CD4-positive, alpha-beta T cell treated with Interferon alpha-2 for 1 hour (primary cell): ENCODE measurements around the gene AUTS2.

Source experiments
- DNase-seq, 2 donors: peaks; one replicate each; pipeline ENCODE4 v3.0.0-alpha.2; 2020 to 2022

Gene AUTS2

DNA sequence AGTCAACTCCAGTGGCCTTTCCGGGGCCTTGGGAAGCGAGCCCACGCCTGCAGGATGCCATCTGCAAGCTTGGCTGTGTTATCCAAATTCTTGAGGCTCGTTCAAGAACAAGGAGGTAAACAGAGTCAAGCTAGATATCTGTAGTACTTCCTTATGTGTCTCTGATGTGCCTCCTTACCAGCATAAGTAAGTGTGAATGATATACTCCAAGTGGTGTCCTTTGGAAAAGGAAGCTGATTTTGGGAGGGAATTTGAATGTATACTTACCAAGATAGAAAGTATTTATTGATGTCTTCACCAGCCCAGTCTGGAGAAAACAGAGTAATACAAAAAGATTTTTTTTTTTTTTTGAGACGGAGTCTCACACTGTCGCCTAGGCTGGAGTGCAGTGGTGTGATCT, 1161.4 kb downstream of the AUTS2 start:
- no peak for DNase-seq

DNA sequence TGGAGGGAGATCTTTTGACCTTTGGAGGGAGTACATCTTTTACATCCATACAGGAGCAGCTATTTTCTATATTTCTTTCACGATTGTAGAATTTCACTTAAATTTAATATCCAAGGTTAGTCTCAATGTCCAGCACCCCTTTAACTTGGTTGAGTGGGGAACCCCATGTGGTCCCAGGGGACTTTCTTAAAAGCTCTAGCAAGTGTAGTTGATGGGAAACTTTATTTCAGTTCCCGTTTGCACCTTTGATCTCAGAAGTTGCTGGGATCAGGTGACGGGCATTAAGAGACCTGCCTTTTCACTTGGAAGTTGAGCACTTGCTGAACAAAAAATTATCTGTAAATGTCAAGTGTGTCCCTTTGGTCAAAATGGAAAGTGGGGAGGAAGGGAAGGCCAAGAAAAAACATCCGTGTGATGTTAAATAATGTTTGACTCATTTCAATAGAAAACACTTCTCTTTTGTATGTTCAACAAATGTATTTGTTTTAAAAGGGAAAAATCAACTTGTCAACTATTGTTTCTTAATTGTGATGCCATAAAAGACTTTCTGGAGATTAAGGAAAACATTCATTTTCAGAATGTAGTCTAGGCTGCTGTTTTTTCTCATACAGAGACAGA, 1163.5 kb downstream of the AUTS2 start:
- DNase-seq = no peak

DNA sequence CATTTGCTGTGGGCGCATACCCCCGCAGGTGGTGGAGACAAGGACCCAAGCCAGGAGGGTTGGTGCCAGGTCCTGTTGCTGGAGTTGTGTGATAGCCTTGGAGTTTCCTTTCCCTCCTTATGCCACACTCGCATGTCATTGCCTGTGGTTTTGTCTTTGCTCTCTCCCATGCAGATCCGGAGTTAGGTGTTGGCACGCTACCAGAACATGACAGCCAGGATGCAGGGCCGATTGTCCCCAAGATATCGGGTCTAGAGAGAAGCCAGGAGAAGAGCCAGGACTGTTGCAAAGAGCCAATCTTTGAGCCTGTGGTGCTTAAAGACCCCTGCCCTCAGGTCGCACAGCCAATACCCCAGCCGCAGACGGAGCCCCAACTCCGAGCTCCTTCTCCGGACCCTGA, 1164.4 kb downstream of the AUTS2 start:
- no peak for DNase-seq

DNA sequence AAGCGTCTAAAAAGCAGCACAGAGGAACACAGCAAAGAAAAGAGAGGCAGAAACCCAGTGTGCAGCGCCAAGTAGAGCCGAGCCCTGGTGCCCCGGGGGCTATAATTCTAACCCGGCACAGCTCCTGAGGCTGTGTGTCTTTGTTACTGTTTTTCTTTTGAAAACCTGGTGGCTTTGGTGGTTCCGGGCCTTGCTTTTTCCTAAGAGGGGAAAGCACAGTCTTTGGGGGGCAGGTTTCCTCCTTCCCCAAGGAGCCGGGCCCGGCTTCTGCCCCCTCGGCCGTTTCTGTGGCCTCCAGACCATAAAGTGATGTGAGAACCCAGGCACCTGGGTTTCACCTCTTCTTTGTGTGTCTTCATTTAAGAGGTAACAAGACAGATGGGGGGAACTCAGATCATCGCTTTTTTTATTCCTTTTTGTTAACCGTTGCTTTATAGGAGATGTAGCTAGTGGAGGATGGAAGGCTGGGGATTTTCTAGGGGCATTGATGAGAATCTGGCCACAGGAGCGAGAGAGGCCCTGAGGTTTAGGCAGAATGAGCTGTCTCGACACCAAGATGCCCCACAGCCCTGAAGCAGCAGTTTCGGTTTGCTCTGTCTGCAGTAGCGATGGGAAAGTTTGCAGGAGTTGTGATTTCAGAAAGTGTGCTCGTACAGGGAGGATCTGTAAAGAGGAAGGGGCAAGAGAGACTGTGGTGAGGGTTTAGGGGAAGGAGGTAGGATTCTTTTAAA, 1165.9 kb downstream of the AUTS2 start:
- DNase-seq = peak in 1 of 2 donors; percentile 53

DNA sequence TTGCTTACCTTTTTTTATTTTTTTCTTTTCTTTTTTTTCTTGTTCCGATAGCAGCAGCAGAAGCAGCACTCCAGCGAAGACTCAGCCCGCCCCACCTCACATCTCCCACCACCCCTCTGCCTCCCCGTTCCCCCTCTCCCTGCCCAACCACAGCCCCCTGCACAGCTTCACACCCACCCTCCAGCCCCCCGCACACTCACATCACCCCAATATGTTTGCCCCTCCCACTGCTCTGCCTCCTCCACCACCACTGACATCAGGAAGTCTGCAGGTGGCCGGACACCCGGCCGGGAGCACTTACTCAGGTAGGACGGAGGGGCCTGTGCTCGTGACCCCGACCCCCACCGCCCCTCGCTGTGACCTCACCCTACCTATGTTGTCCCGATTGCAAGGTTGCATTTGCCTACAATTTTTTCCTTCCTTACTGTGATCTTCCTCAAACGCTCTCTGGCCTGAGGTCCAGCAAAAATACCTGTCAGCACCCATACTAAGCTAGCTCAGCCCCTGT, 1166.5 kb downstream of the AUTS2 start:
- DNase-seq = no peak

DNA sequence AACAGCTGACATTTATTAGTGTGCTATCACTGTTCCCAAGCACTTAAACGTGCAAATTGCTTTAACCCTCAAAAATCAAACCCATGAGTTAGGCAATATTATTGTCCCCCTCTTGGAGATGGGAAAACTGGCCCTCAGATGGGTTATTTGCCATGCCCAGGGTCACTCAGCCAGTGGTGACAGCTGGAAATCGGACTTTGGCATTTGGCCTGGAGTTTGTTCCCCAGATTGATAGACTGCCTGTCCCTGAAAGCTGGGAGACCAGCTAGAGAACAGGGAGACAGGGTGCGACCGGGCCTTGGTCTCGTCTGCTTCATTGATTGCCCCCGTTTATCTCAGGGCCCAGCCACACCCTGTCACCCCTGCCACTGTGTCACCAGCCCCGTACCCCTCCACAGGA, 1167.4 kb downstream of the AUTS2 start:
- no peak for DNase-seq

DNA sequence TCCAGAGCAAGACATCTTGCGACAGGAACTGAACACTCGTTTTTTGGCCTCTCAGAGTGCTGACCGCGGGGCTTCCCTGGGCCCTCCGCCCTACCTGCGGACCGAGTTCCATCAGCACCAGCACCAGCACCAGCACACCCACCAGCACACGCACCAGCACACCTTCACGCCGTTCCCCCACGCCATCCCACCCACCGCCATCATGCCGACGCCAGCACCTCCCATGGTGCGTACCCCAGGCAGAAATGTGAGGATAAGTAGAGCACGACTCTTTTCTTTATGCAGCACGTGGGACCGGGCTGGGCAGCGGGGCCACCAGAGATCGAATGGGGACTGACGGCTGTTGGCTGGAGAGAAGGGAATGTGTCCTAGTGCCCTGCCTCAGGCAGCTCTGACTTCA, 1167.8 kb downstream of the AUTS2 start:
- DNase-seq = no peak

DNA sequence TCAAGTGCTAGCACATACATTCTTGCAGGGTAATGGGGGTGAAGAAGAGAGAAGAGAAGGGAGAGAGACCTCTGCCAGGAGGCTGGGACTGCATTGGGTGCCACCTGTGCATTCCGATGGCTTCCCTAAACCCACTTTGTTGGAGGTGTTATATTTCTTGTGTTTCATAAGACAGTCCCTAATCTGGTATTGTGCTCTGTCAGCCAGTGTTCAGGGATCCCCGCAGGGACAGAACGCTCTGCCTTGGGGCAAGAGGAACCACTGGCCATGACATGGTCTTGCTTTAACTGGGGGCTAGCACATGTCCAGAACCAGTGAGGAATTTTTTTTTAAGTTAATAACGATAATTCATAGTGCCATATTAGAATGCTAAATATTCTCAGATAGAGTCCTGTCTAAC, 1168.4 kb downstream of the AUTS2 start:
- no peak for DNase-seq

DNA sequence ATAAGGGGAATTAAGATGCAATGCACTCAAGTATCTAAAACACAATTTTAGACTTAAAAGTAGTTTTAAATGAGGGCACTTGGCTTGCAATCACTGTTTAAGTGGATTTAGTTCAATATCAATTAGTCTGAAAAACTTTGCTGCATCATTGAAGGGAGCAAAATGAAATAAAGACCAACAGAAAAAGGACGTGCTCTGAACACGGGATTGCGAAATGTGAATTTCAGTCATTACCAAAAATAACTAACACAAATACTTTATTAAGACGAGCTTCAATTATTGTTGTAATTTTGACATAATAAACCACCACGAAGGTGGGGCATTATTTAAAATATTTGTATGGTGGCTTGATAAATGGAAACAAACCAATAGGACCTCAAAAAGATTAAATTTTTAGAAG, 1171.9 kb downstream of the AUTS2 start:
- DNase-seq = no peak

DNA sequence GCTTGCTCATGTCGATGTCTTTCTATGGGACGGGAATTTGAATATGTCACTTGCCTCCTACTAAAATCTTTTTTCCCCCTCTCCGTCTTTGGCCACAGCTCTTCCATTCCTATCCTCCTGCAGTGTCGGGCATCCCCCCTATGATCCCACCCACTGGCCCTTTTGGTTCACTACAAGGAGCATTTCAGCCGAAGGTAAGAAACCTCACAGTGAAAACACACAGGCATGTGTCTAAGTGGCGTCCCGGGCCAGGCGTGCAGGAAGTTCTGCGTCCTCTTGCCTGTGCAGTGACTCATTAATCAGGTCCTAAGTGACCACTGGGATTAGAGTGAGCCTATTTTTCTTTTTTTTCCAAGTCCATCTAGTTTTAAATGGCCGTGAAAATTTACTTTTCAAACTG, 1173.2 kb downstream of the AUTS2 start:
- no peak for DNase-seq

DNA sequence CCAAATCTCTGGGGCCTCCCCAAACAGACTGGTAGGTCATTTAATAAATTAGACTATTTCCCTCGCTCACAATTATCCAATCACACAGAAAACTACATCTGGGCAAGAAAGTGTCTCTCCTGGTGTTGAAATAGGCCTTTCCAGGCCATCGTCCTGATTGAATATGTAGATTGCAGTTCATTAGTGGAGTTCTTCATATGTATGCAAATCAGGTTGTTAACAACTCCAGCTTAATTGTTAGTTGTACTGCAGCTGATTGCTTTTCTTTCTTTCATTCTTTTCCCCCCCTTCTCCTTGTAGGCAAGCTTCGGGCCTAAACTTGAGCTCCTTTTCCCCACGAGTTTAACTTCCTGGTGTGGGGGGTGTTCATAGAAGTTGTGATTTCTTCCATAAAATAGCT, 1174.6 kb downstream of the AUTS2 start:
- no peak for DNase-seq

DNA sequence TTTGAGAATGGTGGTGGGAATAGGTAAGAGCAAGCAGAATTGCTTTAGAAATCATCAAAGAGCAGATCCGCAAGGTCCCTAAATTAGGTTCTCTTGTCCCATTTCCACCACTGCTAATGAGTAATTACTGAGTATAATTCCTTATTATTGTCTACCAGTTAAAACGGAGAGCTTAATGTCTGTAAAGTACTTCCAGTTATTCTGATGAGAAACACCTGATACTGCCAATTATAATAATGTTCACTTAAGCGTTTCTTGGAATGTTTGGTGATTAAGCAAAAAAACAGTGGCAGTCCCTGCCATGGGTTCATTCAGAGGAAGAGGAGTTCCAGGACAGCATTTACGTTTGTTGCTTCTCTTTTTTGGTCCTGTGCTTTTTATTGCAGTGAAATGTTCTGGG, 1175.1 kb downstream of the AUTS2 start:
- DNase-seq = no peak

DNA sequence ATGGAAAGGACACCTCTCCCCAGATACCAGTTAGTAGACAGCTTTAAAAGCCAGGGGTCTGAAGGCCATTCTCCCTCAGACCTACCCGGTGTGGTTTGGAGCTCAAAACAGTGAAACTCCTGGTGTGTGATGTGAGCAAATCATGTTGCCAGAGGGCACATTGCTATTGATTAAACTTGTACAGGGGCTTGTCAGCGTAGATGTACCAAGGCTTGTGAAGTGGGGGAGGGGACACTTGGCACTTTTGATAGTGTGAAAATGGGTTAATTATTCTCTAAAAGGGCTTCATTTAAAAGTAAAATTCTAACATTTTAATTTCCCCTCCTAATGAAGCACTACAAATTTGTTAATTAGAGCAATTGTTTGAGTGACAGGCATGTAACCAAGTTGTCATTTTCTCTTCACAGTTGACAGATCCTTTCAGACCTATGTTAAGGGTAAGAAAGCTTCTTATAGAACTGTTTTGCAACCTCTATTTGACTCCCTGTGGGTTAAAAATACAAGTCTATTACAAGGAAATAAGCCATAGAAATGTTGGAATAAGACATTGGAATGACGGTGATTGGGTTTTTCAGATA, 1176.8 kb downstream of the AUTS2 start:
- no peak for DNase-seq

DNA sequence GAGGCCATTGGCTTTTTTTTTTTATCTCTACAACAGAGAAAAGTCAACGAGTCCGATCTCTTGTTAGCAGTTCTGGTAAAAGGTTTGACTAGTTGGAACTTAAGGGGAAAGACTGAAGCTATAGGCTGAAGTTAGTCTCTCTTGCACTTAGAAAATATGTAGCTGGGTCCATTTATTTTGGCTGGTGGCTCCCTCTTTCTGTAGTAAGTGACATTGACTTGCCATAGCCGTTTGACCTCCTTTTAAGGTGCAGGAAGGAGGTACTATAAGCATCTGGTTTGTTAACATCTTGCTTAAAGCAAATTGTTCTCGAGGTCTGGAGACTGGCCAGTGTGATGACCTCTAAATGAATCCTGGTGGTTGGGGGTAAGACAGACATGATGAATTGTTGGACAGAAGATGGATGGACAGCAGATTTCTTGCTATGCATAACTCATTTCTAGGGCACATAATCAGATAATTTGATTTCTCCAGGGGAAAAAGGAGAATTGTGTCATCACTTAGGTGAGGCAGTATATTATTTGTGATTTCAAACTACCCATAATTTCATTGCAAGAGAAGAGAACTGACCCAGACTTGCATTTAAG, 1177.4 kb downstream of the AUTS2 start:
- peak in 1 of 2 donors; percentile 41 for DNase-seq

DNA sequence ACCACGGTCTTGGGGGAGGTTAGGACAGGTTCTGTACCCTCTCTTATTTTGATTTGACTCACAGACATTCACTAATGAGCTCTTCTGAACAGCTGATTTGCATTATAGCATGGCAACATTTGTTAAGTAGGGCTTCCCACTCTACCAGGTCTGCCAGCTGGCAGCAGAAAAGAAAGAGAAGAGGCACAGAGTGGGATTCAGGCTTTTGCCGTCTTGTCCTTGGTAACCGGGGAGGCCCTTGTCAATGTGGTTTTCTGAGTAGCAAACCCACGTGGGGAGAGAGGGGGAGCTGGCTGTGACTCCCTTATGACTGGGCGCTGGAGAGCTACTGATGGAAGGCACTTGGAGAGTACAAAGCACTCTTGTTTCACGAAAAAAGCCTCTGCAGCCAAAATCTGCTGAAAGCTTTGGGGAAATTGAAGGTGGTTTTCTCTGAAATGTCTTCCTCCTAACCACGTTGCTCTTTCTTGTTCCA, 1178.4 kb downstream of the AUTS2 start:
- peak in 1 of 2 donors; percentile 42 for DNase-seq

DNA sequence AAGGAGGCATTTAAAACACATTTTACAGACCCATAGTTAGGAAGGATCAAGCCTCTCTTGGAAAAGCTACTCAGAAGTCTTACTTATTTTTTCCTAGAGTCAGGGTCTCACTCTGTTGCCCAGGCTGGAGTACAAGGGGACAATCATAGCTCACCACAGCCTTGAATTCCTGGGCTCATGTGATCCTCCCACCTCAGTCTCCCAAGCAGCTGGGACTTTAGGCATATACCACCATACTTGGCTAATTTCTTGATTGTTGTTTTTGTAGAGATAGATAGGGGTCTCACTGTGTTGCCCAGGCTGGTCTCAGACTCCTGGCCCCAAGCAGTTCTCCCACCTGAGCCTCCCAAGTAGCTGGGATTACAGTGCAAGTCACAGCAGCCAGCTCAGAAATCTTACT, 1179.0 kb downstream of the AUTS2 start:
- DNase-seq = no peak

DNA sequence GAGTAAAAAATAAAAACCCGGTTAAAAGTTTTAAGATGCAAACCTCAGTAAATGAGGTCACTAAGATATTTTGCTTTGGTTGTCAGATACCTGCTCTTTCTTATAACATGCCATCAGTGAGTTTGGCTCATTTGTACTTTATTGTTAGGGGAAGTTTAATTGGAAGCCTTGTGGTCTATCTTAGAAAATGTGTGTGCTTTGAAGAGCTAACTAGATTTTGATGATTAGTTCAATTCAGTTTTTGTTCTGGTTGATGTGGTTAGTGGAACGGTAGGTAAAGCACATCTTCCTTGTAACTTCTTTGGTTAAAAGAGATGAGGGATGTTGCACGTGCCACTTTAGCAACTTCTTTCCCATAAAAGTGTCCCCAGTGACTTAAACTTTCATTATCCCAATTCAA, 1180.3 kb downstream of the AUTS2 start:
- peak in 1 of 2 donors; percentile 56 for DNase-seq

DNA sequence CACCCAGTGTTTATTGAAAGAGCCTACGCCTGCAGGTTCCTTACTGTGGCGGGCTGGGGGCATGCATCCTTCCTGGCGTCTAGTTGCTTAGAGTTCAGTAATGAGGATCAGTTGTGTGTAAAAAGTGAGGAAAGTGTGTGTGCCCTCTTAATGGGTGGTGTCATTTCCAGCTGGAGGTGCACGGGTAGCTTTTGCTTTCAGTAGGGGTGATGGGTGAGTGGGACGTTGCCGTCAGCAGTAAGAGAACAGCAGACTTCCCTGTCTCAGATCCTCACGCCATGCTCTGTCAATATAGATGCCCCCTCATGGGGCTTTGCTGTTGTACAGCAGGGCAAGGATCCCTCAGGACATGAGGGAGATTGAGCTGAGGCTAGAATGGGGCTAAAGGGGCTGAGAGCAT, 1181.0 kb downstream of the AUTS2 start:
- DNase-seq = peak in 1 of 2 donors; percentile 44

DNA sequence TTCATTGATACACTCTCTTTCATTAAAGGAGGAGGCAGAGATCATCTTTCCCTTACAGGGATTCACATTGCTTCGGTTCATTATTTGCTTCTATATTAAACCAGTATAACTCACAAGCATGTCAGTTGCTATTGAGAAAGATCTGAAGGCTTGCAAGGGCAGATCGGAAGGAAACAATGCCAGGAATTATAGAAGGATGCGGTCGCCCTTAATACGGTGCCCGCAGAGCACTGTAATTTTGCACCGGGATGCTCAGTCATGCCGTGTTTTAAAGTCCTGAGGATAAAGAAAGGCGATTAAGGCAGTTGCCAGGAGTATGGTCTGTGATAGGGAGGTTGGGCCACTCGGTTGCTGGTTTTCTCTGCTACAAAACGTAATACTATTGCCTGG, 1183.6 kb downstream of the AUTS2 start:
- DNase-seq = no peak

DNA sequence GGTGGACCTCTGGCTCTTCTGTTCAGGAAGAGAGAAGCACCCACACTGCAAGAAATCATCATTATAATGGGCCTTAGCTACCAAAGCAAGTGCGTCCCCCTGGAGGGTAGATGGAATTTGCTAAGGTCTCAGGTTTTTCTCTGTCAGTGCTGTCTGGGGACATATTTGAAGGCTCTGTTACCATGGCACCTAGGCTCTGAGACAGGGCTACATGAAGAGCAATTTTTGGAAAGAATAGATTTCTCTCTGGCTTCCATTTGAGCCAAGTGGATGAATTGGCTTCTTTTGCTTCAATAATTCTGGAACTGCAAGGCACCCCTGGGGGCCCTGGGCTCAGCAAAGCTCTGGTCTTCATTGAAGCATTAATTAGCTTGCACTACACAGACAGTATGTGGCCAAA, 1184.5 kb downstream of the AUTS2 start:
- no peak for DNase-seq

DNA sequence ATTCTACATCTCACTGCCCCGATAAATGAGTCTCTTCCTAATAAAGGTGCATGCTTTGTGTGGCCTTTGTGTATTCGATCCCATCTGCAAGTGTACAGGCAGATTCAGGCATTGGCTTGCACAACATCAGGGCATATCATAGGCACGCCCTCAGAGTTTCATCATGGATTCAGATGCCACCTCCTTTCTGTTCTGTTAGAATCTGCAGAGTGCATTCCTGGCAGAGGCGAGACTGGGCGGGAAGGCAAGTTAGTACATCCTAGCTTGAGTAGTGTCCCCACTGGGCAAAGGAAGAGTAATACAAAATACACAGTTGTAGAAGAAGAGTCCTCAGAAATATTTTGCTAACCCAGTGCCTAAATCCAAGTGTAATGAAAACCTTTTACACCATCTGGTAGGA, 1187.2 kb downstream of the AUTS2 start:
- DNase-seq = no peak

DNA sequence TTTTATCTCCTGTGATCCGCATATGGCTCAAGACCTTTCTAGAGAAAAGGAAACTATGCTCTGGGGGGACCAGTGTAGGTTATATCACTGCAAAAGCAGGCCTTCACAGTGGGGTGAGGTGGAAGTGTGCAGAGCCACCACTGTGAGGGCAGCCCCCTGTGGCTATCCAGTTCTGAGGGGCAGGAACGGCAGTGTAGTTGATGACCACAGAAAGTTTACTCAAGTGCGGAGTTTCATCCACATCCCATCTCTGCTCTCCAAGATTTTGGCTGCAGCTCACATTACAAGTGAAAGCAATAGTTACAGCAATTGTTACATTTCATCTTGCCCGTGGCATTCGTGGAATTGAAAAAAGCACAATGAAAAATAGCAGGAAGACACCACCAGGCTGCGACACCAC, 1187.8 kb downstream of the AUTS2 start:
- no peak for DNase-seq

DNA sequence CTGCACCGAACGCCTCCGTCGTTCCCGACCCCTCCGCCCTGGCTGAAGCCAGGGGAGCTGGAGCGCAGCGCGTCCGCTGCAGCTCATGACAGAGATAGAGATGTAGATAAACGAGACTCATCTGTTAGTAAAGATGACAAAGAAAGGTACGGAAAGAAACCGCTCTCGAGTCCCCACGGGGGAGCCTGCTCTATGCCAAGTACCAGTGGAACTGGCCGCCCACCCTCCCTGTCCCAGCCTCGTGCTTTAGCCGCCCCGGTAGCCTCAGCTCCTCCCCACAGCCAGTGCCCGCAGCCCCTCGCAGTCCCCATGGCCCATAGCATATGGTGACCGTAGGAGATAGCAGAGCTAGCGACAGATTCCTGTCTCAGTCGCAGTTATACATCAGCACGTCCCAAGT, 1189.0 kb downstream of the AUTS2 start:
- no peak for DNase-seq

DNA sequence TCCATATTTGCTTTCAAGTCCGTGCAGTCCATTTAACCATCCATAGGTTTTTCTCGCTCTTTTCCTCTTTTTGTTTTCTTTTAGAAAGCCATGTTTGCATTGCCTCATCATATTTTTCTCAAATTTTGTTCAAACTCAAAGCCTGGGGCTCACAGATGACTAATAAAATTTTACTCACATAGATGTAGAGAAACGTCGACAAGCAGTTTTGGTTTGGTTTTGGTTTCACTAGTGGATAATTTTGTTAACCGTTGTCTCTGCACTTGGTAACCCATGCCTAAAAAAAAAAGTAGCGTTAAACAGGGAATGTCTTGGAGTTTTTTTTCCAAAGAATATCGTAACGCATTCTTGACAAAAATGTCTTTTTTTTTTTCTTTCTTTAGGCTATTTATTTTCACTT, 1189.5 kb downstream of the AUTS2 start:
- peak in 1 of 2 donors; percentile 27 for DNase-seq
